OCI-LY7 (cell line): ENCODE data around the gene MACF1.
"Not testable (repeated sequence)": the region's sequence is repeated elsewhere in the genome, so short reads cannot be mapped to it uniquely, and the experiment has no call there.

Experiments used
- CTCF ChIP-seq: fragments of 200-600 bp; sonication (generic); conservative IDR thresholded peaks from 2 replicates; pipeline ENCODE4 v1.5.1; 2014; ENCODE audit warnings: mild to moderate bottlenecking, antibody characterized with exemption, low read length, moderate library complexity, mixed read lengths
- EZH2phosphoT487 ChIP-seq: fragments of 200-600 bp; sonication (generic); IDR thresholded peaks from 2 replicates; pipeline ENCODE4 v1.6.1; 2018; ENCODE audit warnings: low read depth, borderline replicate concordance, mild to moderate bottlenecking, mixed run types, antibody characterized with exemption, low read length, moderate library complexity, mixed read lengths

- TF ChIP-seq CTCF, EZH2phosphoT487: not testable (repeated sequence)
Measured at GRCh38 chr1:39511477-39511876, 307.0 kb downstream of the MACF1 start.
